ACC112 (cell line): ENCODE measurements around the gene PRICKLE2.

Source experiments
- H2AFZ ChIP-seq: fragments of 200-600 bp; sonication (generic); one replicate; pipeline ENCODE4 v1.6.0; 2017; ENCODE audit warnings: antibody characterized with exemption, low read length; ENCODE audit not compliant: unreplicated experiment
- H3K27ac ChIP-seq: fragments of 200-600 bp; sonication (generic); 2 replicates; pipeline ENCODE4 v1.5.1; 2014; ENCODE audit warnings: low read depth, mild to moderate bottlenecking, antibody characterized with exemption, low read length, moderate library complexity
- H3K27me3 ChIP-seq: fragments of 200-600 bp; sonication (generic); 2 replicates; pipeline ENCODE4 v1.6.1; 2014; ENCODE audit warnings: mild to moderate bottlenecking, antibody characterized with exemption, low read length, moderate library complexity, mixed read lengths; ENCODE audit not compliant: insufficient read depth
- H3K36me3 ChIP-seq: fragments of 200-600 bp; sonication (generic); 2 replicates; pipeline ENCODE4 v1.6.1; 2016; ENCODE audit warnings: mild to moderate bottlenecking, antibody characterized with exemption, low read length, moderate library complexity, mixed read lengths; ENCODE audit not compliant: insufficient read depth
- H3K4me1 ChIP-seq: fragments of 200-600 bp; sonication (generic); one replicate; pipeline ENCODE4 v1.6.1; 2016; ENCODE audit warnings: low read length, mixed read lengths; ENCODE audit not compliant: insufficient read depth, unreplicated experiment, control insufficient read depth
- H3K4me3 ChIP-seq: fragments of 200-600 bp; sonication (generic); 2 replicates; pipeline ENCODE4 v1.5.1; 2014; ENCODE audit warnings: mild to moderate bottlenecking, low read depth, low read length
- H3K79me2 ChIP-seq: fragments of 200-600 bp; sonication (generic); one replicate; pipeline ENCODE4 v1.6.0; 2016; ENCODE audit warnings: low read length; ENCODE audit not compliant: control insufficient read depth, unreplicated experiment, insufficient read depth

The PRICKLE2 gene

DNA sequence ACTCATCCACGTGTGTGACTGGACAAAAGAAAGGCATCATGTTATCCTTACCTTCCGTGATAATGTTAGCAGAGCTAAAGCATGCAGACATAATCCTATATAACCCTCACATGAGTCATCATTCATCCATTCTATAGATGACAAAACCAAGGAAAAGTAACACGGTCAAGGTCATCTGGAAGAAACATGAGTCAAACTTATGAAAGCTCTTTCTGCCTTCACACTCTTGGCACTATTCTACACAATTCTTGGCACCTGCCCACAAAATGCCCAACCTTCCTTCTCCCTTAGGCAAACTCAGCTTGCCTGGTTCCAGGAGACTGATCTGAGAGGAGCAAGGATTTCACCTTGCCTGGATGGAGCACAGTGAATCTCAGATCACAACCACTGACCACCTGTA, 66.9 kb downstream of the PRICKLE2 start:
- peaks cover 35% of the 10 kb centered on the region for H3K4me1 ChIP-seq
- H3K36me3 ChIP-seq: peaks cover 52% of the 10 kb centered on the region
- no peak overlapping the region for H2AFZ ChIP-seq
- no peak overlapping the region for H3K4me3 ChIP-seq
- H3K27ac ChIP-seq: no peak overlapping the region
- peaks cover 6% of the 10 kb centered on the region for H3K79me2 ChIP-seq
- H3K27me3 ChIP-seq: no peaks in the 10 kb centered on the region

DNA sequence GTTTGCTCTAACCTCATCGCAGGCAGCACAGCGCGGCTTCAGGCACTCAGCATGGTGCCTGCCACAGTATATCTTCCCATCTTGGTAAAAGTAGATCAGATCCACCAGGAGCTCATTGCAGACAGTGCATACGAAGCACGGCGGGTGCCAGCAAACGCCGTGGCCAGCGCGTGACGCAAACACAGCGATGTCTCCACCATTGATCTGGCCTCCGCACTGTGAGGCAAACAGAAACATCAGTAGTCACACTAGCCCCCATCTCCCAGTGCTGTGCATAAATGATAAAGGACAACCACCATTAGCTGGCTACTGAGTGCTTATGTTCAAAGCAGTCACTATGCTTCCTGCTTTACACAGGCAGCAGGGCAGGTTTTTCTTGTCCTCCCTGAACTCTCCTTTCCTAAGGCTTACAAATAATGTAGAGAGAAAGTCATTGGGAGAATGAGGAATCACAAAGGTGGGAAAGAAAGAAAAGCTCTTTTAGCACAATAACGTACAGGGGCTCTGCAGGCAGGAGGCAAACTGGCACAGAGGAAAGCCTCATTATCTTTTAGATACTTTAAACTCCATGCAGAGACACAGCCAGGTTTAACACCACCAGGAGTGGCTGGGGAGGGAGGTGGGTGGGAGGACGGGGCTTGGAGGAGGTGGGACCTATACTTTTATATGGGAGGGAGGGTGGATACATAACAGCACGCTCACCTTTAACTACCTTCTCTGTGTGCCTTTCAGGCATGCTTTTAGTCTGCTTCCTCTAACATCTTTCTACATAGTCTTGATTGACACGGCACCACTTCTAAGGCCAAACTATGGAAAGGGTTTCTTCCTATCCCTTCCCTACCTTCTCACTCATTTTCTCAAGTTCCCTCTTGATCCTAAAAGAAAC, 67.9 kb downstream of the PRICKLE2 start:
- Histone ChIP-seq H3K79me2 (no peaks in the 10 kb centered on the region), H2AFZ (no peak overlapping the region), H3K4me3 (no peak overlapping the region), H3K27ac (no peak overlapping the region), H3K27me3 (no peaks in the 10 kb centered on the region), H3K4me1 (peaks cover 28% of the 10 kb centered on the region), H3K36me3 (peaks cover 62% of the 10 kb centered on the region)

DNA sequence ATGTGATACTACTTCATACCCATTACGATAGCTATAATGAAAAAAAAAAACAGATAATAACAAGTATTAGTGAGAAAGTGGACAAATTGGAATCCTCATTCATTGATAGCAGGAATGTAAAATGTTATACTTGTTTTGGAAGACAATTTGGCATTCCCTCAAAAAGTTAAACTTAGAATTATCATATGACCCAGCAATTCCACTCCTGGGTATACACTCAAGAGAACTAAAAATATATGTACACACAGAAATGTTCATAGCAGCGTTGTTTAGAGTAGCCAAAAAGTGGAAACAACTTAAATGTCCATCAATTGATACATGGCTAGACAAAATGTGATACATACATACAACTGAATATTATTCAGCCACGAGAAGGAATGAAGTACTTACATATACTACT, 69.9 kb downstream of the PRICKLE2 start:
- Histone ChIP-seq H3K79me2 (no peaks in the 10 kb centered on the region), H3K36me3 (peaks cover 76% of the 10 kb centered on the region), H3K4me3 (no peak overlapping the region), H3K27me3 (no peaks in the 10 kb centered on the region), H3K27ac (no peak overlapping the region), H3K4me1 (peaks cover 21% of the 10 kb centered on the region), H2AFZ (no peak overlapping the region)

DNA sequence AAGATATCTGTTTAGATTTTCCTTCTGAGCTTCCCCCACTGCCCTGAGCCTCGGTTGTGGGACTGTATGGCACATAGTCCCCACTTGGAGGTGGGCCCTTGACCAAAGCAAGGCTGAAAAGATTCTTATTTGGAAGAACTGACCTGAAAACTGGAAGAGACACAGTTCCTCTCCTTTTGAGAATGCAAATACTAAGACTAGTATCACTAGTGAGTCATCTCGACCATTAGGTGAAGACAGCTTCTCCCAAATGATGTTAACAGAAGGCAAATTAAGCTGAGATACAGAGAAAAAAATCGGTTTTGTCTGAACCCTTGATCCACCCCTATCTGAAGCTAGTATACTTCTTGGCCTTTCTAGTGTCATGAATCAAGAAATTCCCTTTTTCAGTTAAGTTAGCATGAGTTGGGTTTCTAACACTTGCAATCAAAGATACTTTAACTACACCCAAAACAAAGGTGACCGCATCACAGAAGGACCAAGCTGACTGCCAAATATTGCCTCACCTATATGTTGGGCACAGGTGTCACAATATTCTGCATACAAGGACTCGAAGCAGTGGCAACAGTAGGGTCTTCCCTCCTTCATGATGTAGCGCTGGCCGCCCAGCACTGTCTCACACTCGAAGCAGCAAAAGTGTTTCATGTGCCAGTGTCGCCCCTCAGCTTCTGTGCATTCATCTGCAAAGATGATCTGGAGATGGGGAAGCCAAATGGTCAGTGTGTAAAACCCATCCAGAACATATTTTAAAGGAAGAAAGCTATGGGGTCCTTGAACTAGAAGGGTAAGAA, 72.4 kb downstream of the PRICKLE2 start:
- peaks cover 64% of the 10 kb centered on the region for H3K36me3 ChIP-seq
- H3K4me1 ChIP-seq: peaks cover 9% of the 10 kb centered on the region
- no peaks in the 10 kb centered on the region for H3K79me2 ChIP-seq
- no peak overlapping the region for H3K4me3 ChIP-seq
- no peak overlapping the region for H2AFZ ChIP-seq
- no peaks in the 10 kb centered on the region for H3K27me3 ChIP-seq
- 0 out of 2 replicates have a peak overlapping the region, but pooled peaks have one; percentile 7 for H3K27ac ChIP-seq

DNA sequence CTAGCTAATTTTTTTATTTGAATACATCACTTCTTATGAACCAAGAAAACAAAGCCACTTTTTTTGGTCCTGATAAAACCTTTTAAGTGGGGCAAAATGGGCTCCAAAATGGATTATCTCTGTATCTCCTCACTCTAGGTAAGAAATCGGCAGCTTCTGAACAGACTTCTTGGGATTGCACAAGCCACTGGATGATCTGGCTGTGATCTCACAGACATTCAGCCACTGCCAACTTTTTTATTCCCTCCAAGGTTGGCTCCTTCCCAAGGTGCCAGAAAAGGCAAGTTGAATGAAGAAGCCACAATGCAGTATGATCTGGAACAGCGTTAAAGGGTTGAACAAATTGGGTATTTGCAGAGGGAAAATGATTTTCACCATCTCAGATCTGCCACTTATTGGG, 73.2 kb downstream of the PRICKLE2 start:
- Histone ChIP-seq H3K4me1 (peaks cover 9% of the 10 kb centered on the region), H3K79me2 (no peaks in the 10 kb centered on the region), H3K27me3 (no peaks in the 10 kb centered on the region), H2AFZ (no peak overlapping the region), H3K4me3 (no peak overlapping the region), H3K27ac (no peak overlapping the region), H3K36me3 (peaks cover 67% of the 10 kb centered on the region)

DNA sequence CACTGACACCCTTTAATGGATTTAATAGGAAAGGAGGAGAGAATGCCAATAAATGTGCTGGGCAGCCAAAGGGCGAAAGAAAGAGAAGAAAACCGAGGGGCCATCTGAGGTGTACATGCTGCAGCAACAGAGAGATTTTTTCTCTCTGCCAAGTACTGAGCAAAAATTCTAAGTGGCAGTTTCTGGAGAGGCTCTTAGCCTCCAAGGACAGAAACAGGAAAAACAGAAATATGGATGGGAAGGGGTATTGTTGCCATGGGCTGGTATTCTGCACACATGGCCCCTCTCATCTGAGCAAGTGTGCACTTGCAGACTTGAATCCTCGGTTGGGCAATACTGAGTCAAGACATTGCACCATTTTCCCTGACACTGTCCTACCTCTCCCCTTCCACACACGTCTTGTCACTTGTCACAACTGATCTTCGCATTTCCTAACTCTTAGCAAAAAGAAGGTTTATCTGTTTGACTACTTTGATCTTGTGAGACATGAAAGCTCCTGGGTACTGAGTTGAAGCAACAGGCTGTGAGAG, 73.9 kb downstream of the PRICKLE2 start:
- Histone ChIP-seq H3K4me1 (peaks cover 9% of the 10 kb centered on the region), H3K4me3 (no peak overlapping the region), H3K36me3 (peaks cover 62% of the 10 kb centered on the region), H3K27ac (no peak overlapping the region), H2AFZ (no peak overlapping the region), H3K27me3 (no peaks in the 10 kb centered on the region), H3K79me2 (no peaks in the 10 kb centered on the region)

DNA sequence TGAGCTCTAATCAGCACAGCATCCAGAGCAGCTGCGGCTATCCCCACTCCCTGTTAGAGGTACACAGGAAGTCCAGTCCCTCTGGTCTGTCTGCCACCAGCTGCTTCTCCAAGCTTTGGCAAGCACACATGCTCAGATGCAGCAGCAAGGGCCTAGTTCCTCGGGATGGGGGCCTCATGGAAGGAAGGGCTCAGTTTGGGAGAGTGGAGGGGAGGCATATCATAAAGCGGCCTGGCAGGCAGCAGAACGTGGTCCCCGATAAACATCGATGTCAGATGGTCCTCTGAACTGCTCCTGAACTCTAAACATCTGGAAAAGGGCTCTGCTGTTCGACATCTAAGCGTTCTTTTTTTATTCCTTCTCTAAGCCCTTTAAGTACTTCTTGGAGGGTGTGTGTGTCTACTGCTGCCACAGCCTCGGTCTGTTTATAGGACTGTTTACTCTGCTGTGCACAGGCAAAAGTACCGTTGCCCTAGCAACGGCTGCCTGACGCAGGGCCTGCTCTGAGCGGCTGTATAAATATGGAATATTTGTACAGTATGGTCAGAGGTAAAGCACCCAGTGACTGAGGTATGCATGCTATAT, 74.6 kb downstream of the PRICKLE2 start:
- Histone ChIP-seq H2AFZ (no peak overlapping the region), H3K27me3 (no peaks in the 10 kb centered on the region), H3K4me3 (no peak overlapping the region), H3K4me1 (peaks cover 9% of the 10 kb centered on the region), H3K36me3 (peaks cover 55% of the 10 kb centered on the region), H3K27ac (no peak overlapping the region), H3K79me2 (no peaks in the 10 kb centered on the region)

DNA sequence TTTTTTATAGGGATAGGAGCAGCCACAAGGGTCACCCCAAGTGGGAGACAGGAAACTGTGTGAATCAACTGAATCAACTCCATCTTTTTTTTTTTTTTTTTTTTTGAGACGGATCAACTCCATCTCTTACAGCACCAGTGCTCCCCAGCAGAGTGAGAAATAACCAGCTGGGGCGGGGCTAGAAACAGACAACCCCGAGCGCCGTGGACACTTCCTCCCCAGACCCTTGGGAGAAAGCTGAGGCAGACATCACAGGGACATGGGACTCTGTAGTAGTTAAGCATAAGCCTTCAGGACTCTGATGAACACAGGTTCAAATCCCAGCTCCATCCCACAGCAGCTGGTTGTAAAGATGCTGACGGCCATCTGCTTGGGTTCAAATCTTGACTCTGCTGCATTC, 75.4 kb downstream of the PRICKLE2 start:
- H3K79me2 ChIP-seq: no peaks in the 10 kb centered on the region
- H3K4me1 ChIP-seq: peaks cover 9% of the 10 kb centered on the region
- peaks cover 51% of the 10 kb centered on the region for H3K36me3 ChIP-seq
- H3K4me3 ChIP-seq: no peak overlapping the region
- no peak overlapping the region for H2AFZ ChIP-seq
- no peak overlapping the region for H3K27ac ChIP-seq
- no peaks in the 10 kb centered on the region for H3K27me3 ChIP-seq

DNA sequence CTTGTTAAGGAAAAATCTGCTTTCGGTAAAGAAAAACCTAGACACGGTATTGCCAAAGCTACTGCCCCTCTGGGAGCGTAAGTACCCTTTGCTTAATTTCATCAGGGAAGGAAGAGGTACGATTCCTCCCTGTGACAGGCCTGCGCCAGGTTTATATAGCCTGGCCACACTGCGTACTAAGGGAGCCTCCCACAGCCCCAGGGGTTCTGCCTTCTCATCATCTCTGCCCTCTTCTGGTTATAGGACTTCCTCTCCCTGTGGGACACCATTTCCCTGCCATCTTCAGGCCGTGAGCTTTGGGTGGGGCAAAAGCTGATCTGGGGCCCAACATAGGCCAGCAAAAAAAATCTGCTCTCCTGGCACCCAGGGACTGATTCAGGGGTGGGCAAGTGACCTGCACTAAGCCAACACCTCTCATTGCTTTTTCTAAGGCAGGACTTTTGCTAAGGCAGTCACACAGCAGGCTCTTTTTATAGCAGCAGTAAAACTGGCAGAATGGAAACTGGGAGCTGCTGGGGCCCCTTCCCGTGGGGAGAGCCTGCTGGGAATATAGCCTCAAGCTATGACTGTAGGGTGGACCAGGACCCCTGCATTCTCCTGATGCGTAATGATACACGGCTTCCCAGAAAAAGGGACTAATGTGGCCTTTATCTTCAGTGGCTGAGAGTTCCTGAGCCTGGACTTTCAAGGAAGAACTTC, 76.2 kb downstream of the PRICKLE2 start:
- Histone ChIP-seq H3K27ac (no peak overlapping the region), H2AFZ (no peak overlapping the region), H3K79me2 (no peaks in the 10 kb centered on the region), H3K4me3 (no peak overlapping the region), H3K4me1 (peaks cover 15% of the 10 kb centered on the region), H3K27me3 (no peaks in the 10 kb centered on the region), H3K36me3 (peaks cover 47% of the 10 kb centered on the region)

DNA sequence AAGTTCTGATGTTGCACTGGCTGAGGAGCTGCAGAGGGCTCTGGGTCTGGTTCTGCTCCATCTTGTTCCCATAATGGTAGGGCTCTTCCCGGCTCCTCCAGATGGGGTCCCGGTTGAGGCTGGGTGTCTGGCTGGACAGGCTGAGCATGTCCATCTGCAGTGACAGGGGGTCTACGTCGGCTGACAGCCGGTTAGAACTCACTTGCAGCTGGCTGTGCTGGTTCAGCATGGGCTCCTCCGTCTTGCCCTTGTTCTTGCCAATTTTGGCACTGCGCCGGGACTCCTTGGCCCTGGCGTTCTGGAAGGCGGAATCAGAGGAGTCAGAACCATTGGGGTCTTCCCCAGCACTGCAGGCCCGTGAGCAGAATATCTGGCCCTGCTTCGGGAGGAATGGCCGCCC, 78.1 kb downstream of the PRICKLE2 start:
- Histone ChIP-seq H3K79me2 (no peaks in the 10 kb centered on the region), H3K27me3 (no peaks in the 10 kb centered on the region), H3K36me3 (peaks cover 29% of the 10 kb centered on the region), H3K4me3 (no peak overlapping the region), H3K4me1 (peaks cover 22% of the 10 kb centered on the region), H3K27ac (no peak overlapping the region), H2AFZ (no peak overlapping the region)
